Measurements from ENCODE around the gene NDEL1. TPM values are rescaled to one million over a fixed set of nuclear protein-coding genes. Genes with fewer than 3 reads are reported as not detected.

Gene NDEL1
- polyA plus RNA-seq, 1 experiment: 72.2 TPM

DNA sequence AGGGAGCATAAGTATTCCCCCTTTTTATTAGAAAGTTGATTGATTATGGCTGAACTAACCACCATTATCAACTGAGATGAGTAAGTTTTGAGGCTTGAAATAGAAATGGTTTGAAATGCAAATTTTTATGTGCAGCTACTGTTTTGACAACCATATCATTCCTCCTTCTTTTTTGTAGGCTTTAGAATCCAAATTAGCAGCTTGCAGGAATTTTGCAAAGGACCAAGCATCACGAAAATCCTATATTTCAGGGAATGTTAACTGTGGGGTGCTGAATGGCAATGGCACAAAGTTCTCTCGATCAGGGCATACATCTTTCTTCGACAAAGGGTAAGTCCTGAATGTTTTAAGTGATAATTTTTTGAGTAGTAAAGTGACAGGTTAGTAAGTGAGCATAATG is 24.1 kb downstream of the NDEL1 start:
- H3K36me3 ChIP-seq (ENCODE audit: control insufficient read depth, insufficient read depth, low read length): peaks cover 25% of the 10 kb centered on the region
- no peak for DNase-seq (ENCODE audit: low read depth)
- no peaks in the 10 kb centered on the region for H3K27me3 ChIP-seq (ENCODE audit: control insufficient read depth, insufficient read depth, low read length)
- ChIA-PET CTCF (no interaction called here), POLR2A (no interaction called here)
- TF ChIP-seq, protein P1, sequence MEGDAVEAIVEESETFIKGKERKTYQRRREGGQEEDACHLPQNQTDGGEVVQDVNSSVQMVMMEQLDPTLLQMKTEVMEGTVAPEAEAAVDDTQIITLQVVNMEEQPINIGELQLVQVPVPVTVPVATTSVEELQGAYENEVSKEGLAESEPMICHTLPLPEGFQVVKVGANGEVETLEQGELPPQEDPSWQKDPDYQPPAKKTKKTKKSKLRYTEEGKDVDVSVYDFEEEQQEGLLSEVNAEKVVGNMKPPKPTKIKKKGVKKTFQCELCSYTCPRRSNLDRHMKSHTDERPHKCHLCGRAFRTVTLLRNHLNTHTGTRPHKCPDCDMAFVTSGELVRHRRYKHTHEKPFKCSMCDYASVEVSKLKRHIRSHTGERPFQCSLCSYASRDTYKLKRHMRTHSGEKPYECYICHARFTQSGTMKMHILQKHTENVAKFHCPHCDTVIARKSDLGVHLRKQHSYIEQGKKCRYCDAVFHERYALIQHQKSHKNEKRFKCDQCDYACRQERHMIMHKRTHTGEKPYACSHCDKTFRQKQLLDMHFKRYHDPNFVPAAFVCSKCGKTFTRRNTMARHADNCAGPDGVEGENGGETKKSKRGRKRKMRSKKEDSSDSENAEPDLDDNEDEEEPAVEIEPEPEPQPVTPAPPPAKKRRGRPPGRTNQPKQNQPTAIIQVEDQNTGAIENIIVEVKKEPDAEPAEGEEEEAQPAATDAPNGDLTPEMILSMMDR (IDR thresholded peaks at IDR 0.05; ENCODE audit: insufficient read depth, low read depth, low read length): no peak
- no peak overlapping the region for H3K4me3 ChIP-seq (ENCODE audit: low read depth, low read length)

DNA sequence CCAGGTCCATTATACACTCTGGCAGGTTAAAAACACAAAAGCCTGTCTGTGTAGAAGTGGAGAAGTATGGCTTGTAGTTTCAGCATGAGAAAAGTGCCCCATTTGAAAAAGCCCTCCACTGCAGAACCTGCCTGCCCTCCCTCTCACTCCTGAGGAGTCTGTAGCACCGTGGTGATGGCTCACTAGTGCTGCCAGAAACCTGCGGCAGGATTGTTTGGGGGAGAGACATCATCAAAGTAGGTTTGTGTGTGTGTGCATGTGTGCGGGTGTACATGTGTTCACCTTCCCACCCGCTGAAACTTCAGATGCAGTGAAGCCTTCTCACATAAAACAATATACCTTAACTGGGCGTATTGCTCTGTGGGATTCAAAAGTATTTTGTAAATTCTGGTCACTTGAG is 26.9 kb downstream of the NDEL1 start:
- Histone ChIP-seq H3K27me3 (ENCODE audit: control insufficient read depth, insufficient read depth, low read length) (no peaks in the 10 kb centered on the region), H3K36me3 (ENCODE audit: control insufficient read depth, insufficient read depth, low read length) (peaks cover 24% of the 10 kb centered on the region), H3K4me3 (ENCODE audit: low read depth, low read length) (no peak overlapping the region)
- TF ChIP-seq, protein P1 (IDR thresholded peaks at IDR 0.05; ENCODE audit: insufficient read depth, low read depth, low read length): no peak
- POLR2A ChIA-PET: no interaction called here
- no peak for DNase-seq (ENCODE audit: low read depth)
- CTCF ChIA-PET: no interaction called here

DNA sequence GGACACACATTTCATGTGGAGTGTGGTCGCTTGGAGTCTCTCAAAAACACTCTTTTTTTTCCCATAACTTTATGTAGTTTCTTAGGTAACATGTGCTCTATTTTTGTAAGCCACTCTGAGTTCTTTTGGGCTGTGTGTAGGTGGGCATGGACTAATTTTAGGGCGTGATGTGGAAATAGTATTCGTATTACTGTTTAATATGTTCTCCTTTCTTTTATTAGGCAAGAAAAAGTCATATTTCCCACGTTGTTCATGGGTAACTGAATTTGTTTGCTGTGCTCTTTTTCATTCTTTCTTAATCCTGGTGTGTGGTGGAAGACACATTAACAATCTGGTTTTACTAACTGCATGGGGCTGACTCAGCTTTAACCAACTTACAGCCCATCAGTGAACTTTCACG is 27.4 kb downstream of the NDEL1 start:
- CTCF ChIA-PET: no interaction called here
- no peak overlapping the region for H3K4me3 ChIP-seq (ENCODE audit: low read depth, low read length)
- POLR2A ChIA-PET: interaction anchor here (0.9 kb wide), 1 partner anchor 26 kb away, joined by 3 read pairs; no protein-coding TSS in a partner anchor
- peaks cover 24% of the 10 kb centered on the region for H3K36me3 ChIP-seq (ENCODE audit: control insufficient read depth, insufficient read depth, low read length)
- no peaks in the 10 kb centered on the region for H3K27me3 ChIP-seq (ENCODE audit: control insufficient read depth, insufficient read depth, low read length)
- TF ChIP-seq, protein P1 (IDR thresholded peaks at IDR 0.05; ENCODE audit: insufficient read depth, low read depth, low read length): no peak
- peak; percentile 93 for DNase-seq (ENCODE audit: low read depth)

- CTCF ChIA-PET: no interaction called here
Measured at GRCh38 chr17:8464941-8465340, 29.3 kb downstream of the NDEL1 start.

GRCh38 chr17:8465356-8465755 is 29.7 kb downstream of the NDEL1 start:
- Histone ChIP-seq H3K36me3 (ENCODE audit: control insufficient read depth, insufficient read depth, low read length) (peaks cover 28% of the 10 kb centered on the region), H3K4me3 (ENCODE audit: low read depth, low read length) (no peak overlapping the region), H3K27me3 (ENCODE audit: control insufficient read depth, insufficient read depth, low read length) (no peaks in the 10 kb centered on the region)
- CTCF ChIA-PET: no interaction called here
- DNase-seq (ENCODE audit: low read depth): no peak
- TF ChIP-seq, protein P1 (IDR thresholded peaks at IDR 0.05; ENCODE audit: insufficient read depth, low read depth, low read length): no peak
- POLR2A ChIA-PET: no interaction called here

More at GRCh38 chr17:8464941-8465340, 29.3 kb downstream of the NDEL1 start:
- DNase-seq (ENCODE audit: low read depth): no peak
- peaks cover 30% of the 10 kb centered on the region for H3K36me3 ChIP-seq (ENCODE audit: control insufficient read depth, insufficient read depth, low read length)
- H3K4me3 ChIP-seq (ENCODE audit: low read depth, low read length): no peak overlapping the region
- H3K27me3 ChIP-seq (ENCODE audit: control insufficient read depth, insufficient read depth, low read length): no peaks in the 10 kb centered on the region
- POLR2A ChIA-PET: no interaction called here
- TF ChIP-seq, protein P1 (IDR thresholded peaks at IDR 0.05; ENCODE audit: insufficient read depth, low read depth, low read length): no peak

Data from BJ (cell line).